Right lobe of liver (tissue), 6 donors: ENCODE measurements around the gene NEXMIF. TPM values are rescaled to one million over a fixed set of nuclear protein-coding genes. Genes with fewer than 3 reads are reported as not detected.

Experiments used
- ATAC-seq, 4 donors: fragments of 200-7000 bp; cut with Tn5 transposase; one replicate each; pipeline ENCODE4 v1.9.1; 2020; ENCODE audit warnings: mild to moderate bottlenecking in 4 of 4, moderate library complexity in 4 of 4
- DNase-seq, 3 donors: peaks; one replicate each; pipeline ENCODE4 v3.0.0-alpha.2; 2020
- H3K27ac ChIP-seq, 3 donors: fragments of 200-600 bp; one replicate each; pipeline ENCODE4 v1.8.0; 2022
- H3K27me3 ChIP-seq, 2 donors: fragments of 200-600 bp; one replicate each; pipeline ENCODE4 v1.8.0; 2022
- H3K36me3 ChIP-seq, 4 donors: fragments of 200-600 bp; sonication (generic) in 1 of 4; one replicate each; pipeline versions ENCODE4 v1.5.1 to v1.8.0; 2017 to 2022; ENCODE audit warnings: control low read depth in 1 of 4
- H3K4me1 ChIP-seq, 4 donors: fragments of 200-600 bp; sonication (generic) in 1 of 4; one replicate each; pipeline versions ENCODE4 v1.5.1 to v1.8.0; 2017 to 2022; ENCODE audit warnings: control low read depth in 1 of 4
- H3K4me3 ChIP-seq, 3 donors: fragments of 200-600 bp; one replicate each; pipeline ENCODE4 v1.8.0; 2022
- H3K9me3 ChIP-seq, 4 donors: fragments of 200-600 bp; sonication (generic) in 1 of 4; one replicate each; pipeline versions ENCODE4 v1.5.1 to v1.8.0; 2017 to 2022; ENCODE audit warnings: control low read depth in 1 of 4
- CTCF ChIP-seq, 4 donors: fragments of 200-600 bp in 3 of 4; fragments of 450-650 bp in 1 of 4; IDR thresholded peaks; one replicate each; pipeline versions ENCODE4 v1.5.1 to v1.8.0; 2016 to 2022; ENCODE audit warnings: antibody characterized with exemption in 4 of 4, mild to moderate bottlenecking in 2 of 4
- POLR2A ChIP-seq: fragments of 450-650 bp; IDR thresholded peaks from one replicate; pipeline ENCODE4 v1.6.1; 2017; ENCODE audit warnings: antibody characterized with exemption, mild to moderate bottlenecking
- WGBS: methylation state at CpG from one replicate; pipeline ENCODE4 v1.1.6; 2018; ENCODE audit warnings: low coverage, low lambda C conversion rate; ENCODE audit not compliant: insufficient coverage; ENCODE audit errors: missing lambda C conversion rate; 5-methylcytosine and 5-hydroxymethylcytosine counted together
- intact Hi-C, 2 donors: fragments of 100-400 bp; cut with DNase I; formaldehyde crosslinking; loops; one replicate each; pipeline versions ENCODE4 v1.11.2 to v1.14.1; 2022
- total RNA-seq, 6 experiments: library from RNA; depleted of rRNA in 2 of 6; stranded (reverse); fragments of >200 nt in 2 of 6; fragmentation: NEBNext Ultra II Directional in 3 of 6; extraction: Animal tissue kit (Norgen Biotek cat#: 25700) in 3 of 6; gene quantifications; one replicate each; pipeline versions ENCODE4 v1.1.0 to v1.2.4, GENCODE V29; 2016 to 2023
- donor health status: DM: no; HTN: yes; CAD: no.
- donor health status: DM: no; HTN: no; CAD: no.
- donor health status: DM: no; HTN: no; CAD: no.
- donor health status: DM: no; HTN: yes; CAD: no.
- donor health status: DM: no; HTN: yes; CAD: no.

The NEXMIF gene
- total RNA-seq, 6 experiments from 2014 or later, result 0.02 to 0.13 TPM; not detected in 4

- intact Hi-C loops, result no loop called here
- DNase-seq (peak in 2 of 3 donors; percentile 33 to 56), ATAC-seq (peak; percentile 69 to 75 (median 72))
- no peak overlapping the region for H3K27ac ChIP-seq
- H3K9me3 ChIP-seq, result no peaks in the 10 kb centered on the region
- H3K4me1 ChIP-seq, result no peaks in the 10 kb centered on the region
- H3K27me3 ChIP-seq, result no peaks in the 10 kb centered on the region
- peak overlapping the region; percentile 21 to 40 (median 26) for H3K4me3 ChIP-seq
- H3K36me3 ChIP-seq, result no peaks in the 10 kb centered on the region
- TF ChIP-seq POLR2A, result no peak
- no peak for TF ChIP-seq CTCF (IDR thresholded peaks at IDR 0.05)
- WGBS, result 26% methylated on average over 24 of the region's 81 CpGs
Observed at GRCh38 chrX:74924449-74925224, 615 bp downstream of the NEXMIF start.

GRCh38 chrX:74923942-74924448 is 1.3 kb downstream of the NEXMIF start:
- 33% methylated on average over 12 of the region's 51 CpGs for WGBS
- Histone ChIP-seq H3K4me1 (no peaks in the 10 kb centered on the region), H3K27me3 (no peaks in the 10 kb centered on the region), H3K4me3 (peak overlapping the region; percentile 21 to 40 (median 26)), H3K36me3 (no peaks in the 10 kb centered on the region), H3K27ac (no peak overlapping the region), H3K9me3 (no peaks in the 10 kb centered on the region)
- intact Hi-C loops, result no loop called here
- ATAC-seq (peak in 1 of 4 donors; percentile 9), DNase-seq (peak in 1 of 3 donors; percentile 45)
- TF ChIP-seq POLR2A (no peak), CTCF (IDR thresholded peaks at IDR 0.05) (no peak)

GRCh38 chrX:74922922-74923543 is 2.2 kb downstream of the NEXMIF start:
- Histone ChIP-seq H3K9me3 (no peaks in the 10 kb centered on the region), H3K36me3 (no peaks in the 10 kb centered on the region), H3K27me3 (no peaks in the 10 kb centered on the region), H3K27ac (no peak overlapping the region), H3K4me1 (no peaks in the 10 kb centered on the region), H3K4me3 (no peak overlapping the region)
- intact Hi-C loops, result no loop called here
- TF ChIP-seq POLR2A (no peak), CTCF (IDR thresholded peaks at IDR 0.05) (no peak)
- DNase-seq (no peak), ATAC-seq (no peak)
- 30% methylated on average over 5 of the region's 6 CpGs for WGBS

- Histone ChIP-seq H3K27ac (no peak overlapping the region), H3K4me1 (no peaks in the 10 kb centered on the region), H3K27me3 (peaks cover 0 to 5% of the 10 kb centered on the region in 2 donors), H3K4me3 (no peak overlapping the region), H3K9me3 (no peaks in the 10 kb centered on the region), H3K36me3 (no peaks in the 10 kb centered on the region)
- whole genome bisulfite sequencing, result 57% methylated on average over 1 of the region's 1 CpG
- ATAC-seq, result no peak
- intact Hi-C loops, result no loop called here
- DNase-seq, result no peak
- no peak for TF ChIP-seq CTCF (IDR thresholded peaks at IDR 0.05)
- no peak for TF ChIP-seq POLR2A
Observed at GRCh38 chrX:74911494-74911893, 13.8 kb downstream of the NEXMIF start.
